A549 (cell line): ENCODE measurements around the gene CENPX. TPM values are rescaled to one million over a fixed set of nuclear protein-coding genes. Genes with fewer than 3 reads are reported as not detected.

Experiments
- ATAC-seq, 2 experiments: fragments of 200-7000 bp in 1 of 2; fragments of >200 bp in 1 of 2; cut with Nextera tagmentation in 1 of 2; cut with Tn5 transposase in 1 of 2; 3 replicates each; pipeline versions ENCODE4 v1.8.0 to v1.9.1; 2018 to 2020; ENCODE audit warnings: mild to moderate bottlenecking in 1 of 2, moderate library complexity in 1 of 2
- CTCF ChIA-PET: fragments of 300-600 bp; sonication (Branson Sonifier 250); formaldehyde crosslinking; extraction: SDS; loops from one replicate; lab custom pipeline; 2021; ENCODE audit warnings: antibody characterized with exemption, inconsistent platforms; lab: Yijun Ruan, JAX
- POLR2A ChIA-PET: fragments of 350-600 bp; formaldehyde crosslinking; extraction: SDS; loops from one replicate; lab custom pipeline; 2021; ENCODE audit warnings: antibody characterized with exemption, inconsistent platforms; lab: Yijun Ruan, JAX
- DNase-seq, 2 experiments: peaks; one replicate each; pipeline versions ENCODE4 v3.0.0 to v3.0.0-alpha.2; 2011 to 2016; ENCODE audit warnings: low read depth in 1 of 2, low spot score in 1 of 2
- FAIRE-seq: peaks from 2 replicates; lab custom pipeline; 2011; peaks lifted over from hg19 to GRCh38; lab: Jason Lieb, UNC
- H3K27ac ChIP-seq, 2 experiments: fragments of >200 bp; sonication (Bioruptor Twin); formaldehyde crosslinking; 3 replicates each; pipeline ENCODE4 v1.5.1; 2016 to 2017
- H3K4me1 ChIP-seq: fragments of >200 bp; sonication (Bioruptor Twin); formaldehyde crosslinking; 3 replicates; pipeline ENCODE4 v1.6.1; 2016
- H3K4me2 ChIP-seq: fragments of >200 bp; sonication (Bioruptor Twin); formaldehyde crosslinking; 3 replicates; pipeline ENCODE4 v1.6.1; 2016
- H3K4me3 ChIP-seq: fragments of >200 bp; sonication (Bioruptor Twin); formaldehyde crosslinking; 3 replicates; pipeline ENCODE4 v1.5.1; 2016
- H3K9me3 ChIP-seq: fragments of >200 bp; sonication (Bioruptor Twin); formaldehyde crosslinking; 3 replicates; pipeline ENCODE4 v1.6.1; 2016
- CHD2 ChIP-seq: fragments of 150-350 bp; IDR thresholded peaks from 2 replicates; pipeline ENCODE4 v1.6.1; 2014; ENCODE audit warnings: low read length; ENCODE audit not compliant: partially characterized antibody
- CHD4 ChIP-seq: fragments of 200-600 bp; sonication (generic); IDR thresholded peaks from 2 replicates; pipeline ENCODE4 v1.6.1; 2016; ENCODE audit warnings: antibody characterized with exemption, mild to moderate bottlenecking, borderline replicate concordance
- FOXS1 ChIP-seq: fragments of 250-450 bp; sonication (Bioruptor Pico); IDR thresholded peaks from 2 replicates; pipeline ENCODE4 v1.5.0; 2020; ENCODE audit warnings: mild to moderate bottlenecking, moderate library complexity
- HEYL ChIP-seq: fragments of 250-450 bp; sonication (Bioruptor Pico); IDR thresholded peaks from 2 replicates; pipeline ENCODE4 v1.8.0; 2021; ENCODE audit warnings: mild to moderate bottlenecking, moderate library complexity
- HOXB13 ChIP-seq: fragments of 250-450 bp; sonication (Bioruptor Pico); IDR thresholded peaks from 2 replicates; pipeline ENCODE4 v1.5.0; 2020; ENCODE audit warnings: low read depth, mild to moderate bottlenecking, moderate library complexity
- HOXB5 ChIP-seq: fragments of 250-450 bp; sonication (Bioruptor Pico); IDR thresholded peaks from 2 replicates; pipeline ENCODE4 v1.5.0; 2020; ENCODE audit warnings: mild to moderate bottlenecking, moderate library complexity
- JUNB ChIP-seq: fragments of >200 bp; sonication (Bioruptor Twin); formaldehyde crosslinking; IDR thresholded peaks from 2 replicates; pipeline ENCODE4 v1.6.1; 2016
- KDM5A ChIP-seq: fragments of 200-600 bp; sonication (generic); IDR thresholded peaks from 2 replicates; pipeline ENCODE4 v1.6.1; 2016; ENCODE audit warnings: antibody characterized with exemption, mild to moderate bottlenecking
- MYC ChIP-seq: IDR thresholded peaks from 2 replicates; pipeline ENCODE4 v1.6.1; 2012; ENCODE audit warnings: mild to moderate bottlenecking, inconsistent platforms, low read length, improper control_type of control experiment, borderline replicate concordance
- NPAS2 ChIP-seq: fragments of 250-450 bp; sonication (Bioruptor Pico); IDR thresholded peaks from 2 replicates; pipeline ENCODE4 v1.8.0; 2022; ENCODE audit warnings: mild to moderate bottlenecking, moderate library complexity, borderline replicate concordance
- PHF8 ChIP-seq: fragments of 200-600 bp; sonication (generic); IDR thresholded peaks from 2 replicates; pipeline ENCODE4 v1.6.1; 2016; ENCODE audit warnings: low read depth, mild to moderate bottlenecking, antibody characterized with exemption, moderate library complexity, borderline replicate concordance
- POLR2A ChIP-seq: IDR thresholded peaks from 2 replicates; pipeline ENCODE4 v1.6.1; 2012; ENCODE audit warnings: mild to moderate bottlenecking, low read length
- SMC3 ChIP-seq: fragments of >200 bp; sonication (Bioruptor Twin); formaldehyde crosslinking; IDR thresholded peaks from 3 replicates; pipeline ENCODE4 v1.6.1; 2018; ENCODE audit warnings: inconsistent platforms
- ZNF302 ChIP-seq: fragments of 250-450 bp; sonication (Bioruptor Pico); IDR thresholded peaks from 2 replicates; pipeline ENCODE4 v1.9.0; 2021; ENCODE audit warnings: inconsistent platforms, mild to moderate bottlenecking, moderate library complexity
- ZSCAN20 ChIP-seq: fragments of 250-450 bp; sonication (Bioruptor Pico); IDR thresholded peaks from 2 replicates; pipeline ENCODE4 v1.8.0; 2022; ENCODE audit warnings: mild to moderate bottlenecking, moderate library complexity
- WGBS: methylation state at CpG from one replicate; pipeline ENCODE4 v1.1.6; 2017; ENCODE audit errors: missing lambda C conversion rate; 5-methylcytosine and 5-hydroxymethylcytosine counted together
- polyA plus RNA-seq, 4 experiments: library from polyadenylated mRNA; depleted of rRNA in 3 of 4; stranded (reverse); fragments of >200 nt; fragmentation: RNase III in 1 of 4; extraction: RNeasy Plus Mini Kit Qiagen cat#74134 plus additional on column Dnase treatment in 1 of 4; gene quantifications; 2 replicates in 3 of 4; 3 replicates in 1 of 4; pipeline ENCODE4 v1.2.3, GENCODE V29; 2011 to 2017
- TF ChIP-seq, protein P1 (sequence below): fragments of >200 bp; sonication (Bioruptor Twin); formaldehyde crosslinking; IDR thresholded peaks from 3 replicates; pipeline ENCODE4 v1.5.1; 2016
- TF ChIP-seq, protein P2 (sequence below): fragments of >200 bp; sonication (Bioruptor Twin); formaldehyde crosslinking; IDR thresholded peaks from 3 replicates; pipeline ENCODE4 v1.6.1; 2016
- TF ChIP-seq, protein P3 (sequence below): fragments of 250-450 bp; sonication (Bioruptor Pico); IDR thresholded peaks from 2 replicates; pipeline ENCODE4 v1.5.0; 2021; ENCODE audit warnings: mild to moderate bottlenecking, moderate library complexity, borderline replicate concordance

CENPX gene
- polyA plus RNA-seq, 2 of the 4 experiments (the other 2 are of a cell fraction), result 80.5 to 222 TPM

- DNase-seq (no peak), FAIRE-seq (no peak), ATAC-seq (no peak)
- CTCF ChIA-PET, result interaction anchor here (0.9 to 21.7 kb wide), 5 partner anchors 12 to 93 kb away, joined by 3 to 191 read pairs (median 24); partner anchors contain the start of genes DCXR, DUS1L and RAC3
- Histone ChIP-seq H3K4me3 (peak overlapping the region; percentile 97), H3K4me2 (peak overlapping the region; percentile 91), H3K4me1 (peaks cover 16% of the 10 kb centered on the region; the same call in 2 of the 3 replicates), H3K9me3 (no peaks in the 10 kb centered on the region), H3K27ac (peak overlapping the region in 1 of 2 experiments; percentile 95; a peak in 2 of 6 replicates)
- POLR2A ChIA-PET, result no interaction called here
- TF ChIP-seq NPAS2 (CRISPR knock-in tag) (no peak), SMC3 (no peak), MYC (no peak), HEYL (CRISPR knock-in tag) (no peak), FOXS1 (CRISPR knock-in tag) (no peak), ZSCAN20 (CRISPR knock-in tag) (no peak), CHD4 (no peak), CHD2 (no peak), KDM5A (no peak), ZNF302 (CRISPR knock-in tag) (no peak)
- TF ChIP-seq, protein P1, sequence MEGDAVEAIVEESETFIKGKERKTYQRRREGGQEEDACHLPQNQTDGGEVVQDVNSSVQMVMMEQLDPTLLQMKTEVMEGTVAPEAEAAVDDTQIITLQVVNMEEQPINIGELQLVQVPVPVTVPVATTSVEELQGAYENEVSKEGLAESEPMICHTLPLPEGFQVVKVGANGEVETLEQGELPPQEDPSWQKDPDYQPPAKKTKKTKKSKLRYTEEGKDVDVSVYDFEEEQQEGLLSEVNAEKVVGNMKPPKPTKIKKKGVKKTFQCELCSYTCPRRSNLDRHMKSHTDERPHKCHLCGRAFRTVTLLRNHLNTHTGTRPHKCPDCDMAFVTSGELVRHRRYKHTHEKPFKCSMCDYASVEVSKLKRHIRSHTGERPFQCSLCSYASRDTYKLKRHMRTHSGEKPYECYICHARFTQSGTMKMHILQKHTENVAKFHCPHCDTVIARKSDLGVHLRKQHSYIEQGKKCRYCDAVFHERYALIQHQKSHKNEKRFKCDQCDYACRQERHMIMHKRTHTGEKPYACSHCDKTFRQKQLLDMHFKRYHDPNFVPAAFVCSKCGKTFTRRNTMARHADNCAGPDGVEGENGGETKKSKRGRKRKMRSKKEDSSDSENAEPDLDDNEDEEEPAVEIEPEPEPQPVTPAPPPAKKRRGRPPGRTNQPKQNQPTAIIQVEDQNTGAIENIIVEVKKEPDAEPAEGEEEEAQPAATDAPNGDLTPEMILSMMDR, result no peak
- TF ChIP-seq, protein P2, sequence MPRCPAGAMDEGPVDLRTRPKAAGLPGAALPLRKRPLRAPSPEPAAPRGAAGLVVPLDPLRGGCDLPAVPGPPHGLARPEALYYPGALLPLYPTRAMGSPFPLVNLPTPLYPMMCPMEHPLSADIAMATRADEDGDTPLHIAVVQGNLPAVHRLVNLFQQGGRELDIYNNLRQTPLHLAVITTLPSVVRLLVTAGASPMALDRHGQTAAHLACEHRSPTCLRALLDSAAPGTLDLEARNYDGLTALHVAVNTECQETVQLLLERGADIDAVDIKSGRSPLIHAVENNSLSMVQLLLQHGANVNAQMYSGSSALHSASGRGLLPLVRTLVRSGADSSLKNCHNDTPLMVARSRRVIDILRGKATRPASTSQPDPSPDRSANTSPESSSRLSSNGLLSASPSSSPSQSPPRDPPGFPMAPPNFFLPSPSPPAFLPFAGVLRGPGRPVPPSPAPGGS, result no peak
- 92% methylated on average over 15 of the region's 19 CpGs for WGBS
Observed at GRCh38 chr17:82053130-82053529, 30.5 kb upstream of the CENPX start.

GRCh38 chr17:82052638-82053059 is 30.0 kb upstream of the CENPX start:
- peak overlapping the region; percentile 91 for H3K4me2 ChIP-seq
- DNase-seq (no peak), ATAC-seq (peak in 1 of 2 experiments; percentile 1; a peak in 2 of 6 replicates), FAIRE-seq (no peak)
- peak overlapping the region; percentile 97 for H3K4me3 ChIP-seq
- POLR2A ChIA-PET, result interaction anchor here (0.6 to 1.0 kb wide), 2 partner anchors 15 to 464 kb away, joined by 3 to 5 read pairs; partner anchors contain the start of gene DCXR
- peak overlapping the region; percentile 91 to 95 for H3K27ac ChIP-seq
- WGBS, result 23% methylated on average over 18 of the region's 19 CpGs
- TF ChIP-seq SMC3, result no peak
- TF ChIP-seq, protein P3, sequence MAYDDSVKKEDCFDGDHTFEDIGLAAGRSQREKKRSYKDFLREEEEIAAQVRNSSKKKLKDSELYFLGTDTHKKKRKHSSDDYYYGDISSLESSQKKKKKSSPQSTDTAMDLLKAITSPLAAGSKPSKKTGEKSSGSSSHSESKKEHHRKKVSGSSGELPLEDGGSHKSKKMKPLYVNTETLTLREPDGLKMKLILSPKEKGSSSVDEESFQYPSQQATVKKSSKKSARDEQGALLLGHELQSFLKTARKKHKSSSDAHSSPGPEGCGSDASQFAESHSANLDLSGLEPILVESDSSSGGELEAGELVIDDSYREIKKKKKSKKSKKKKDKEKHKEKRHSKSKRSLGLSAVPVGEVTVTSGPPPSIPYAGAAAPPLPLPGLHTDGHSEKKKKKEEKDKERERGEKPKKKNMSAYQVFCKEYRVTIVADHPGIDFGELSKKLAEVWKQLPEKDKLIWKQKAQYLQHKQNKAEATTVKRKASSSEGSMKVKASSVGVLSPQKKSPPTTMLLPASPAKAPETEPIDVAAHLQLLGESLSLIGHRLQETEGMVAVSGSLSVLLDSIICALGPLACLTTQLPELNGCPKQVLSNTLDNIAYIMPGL, result no peak
- TF ChIP-seq, protein P2, result no peak
- no peak for TF ChIP-seq HOXB13
- TF ChIP-seq JUNB, result no peak
- TF ChIP-seq PHF8, result no peak
- TF ChIP-seq ZNF302 (CRISPR knock-in tag), result no peak
- TF ChIP-seq HOXB5 (CRISPR knock-in tag), result no peak
- no peak for TF ChIP-seq POLR2A
- H3K9me3 ChIP-seq, result no peaks in the 10 kb centered on the region
- CTCF ChIA-PET, result interaction anchor here (1.0 to 21.7 kb wide), 6 partner anchors 9 to 93 kb away, joined by 3 to 191 read pairs (median 16); partner anchors contain the start of genes DCXR, DUS1L and RAC3
- peaks cover 16% of the 10 kb centered on the region; the same call in 2 of the 3 replicates for H3K4me1 ChIP-seq
